MM.1S (cell line): ENCODE results near the gene OR2K2.

ENCODE experiments used
- DNase-seq: peaks from one replicate; pipeline ENCODE4 v3.0.0-alpha.2; 2015
- H2AFZ ChIP-seq: fragments of 300-600 bp; sonication (generic); 2 replicates; pipeline ENCODE4 v1.6.0; 2016; ENCODE audit warnings: antibody characterized with exemption, low read length
- H3F3A ChIP-seq: fragments of 300-600 bp; sonication (generic); 2 replicates; pipeline ENCODE4 v1.6.1; 2016; ENCODE audit warnings: mild to moderate bottlenecking, antibody characterized with exemption, low read length, moderate library complexity, mixed read lengths; ENCODE audit not compliant: insufficient read depth
- H3K27ac ChIP-seq: fragments of 300-600 bp; sonication (generic); 2 replicates; pipeline ENCODE4 v1.5.1; 2016; ENCODE audit warnings: mild to moderate bottlenecking, low read length
- H3K27me3 ChIP-seq: fragments of 300-600 bp; sonication (generic); replicated peaks from 2 replicates; pipeline ENCODE4 v1.6.0; 2016; ENCODE audit warnings: low read length; ENCODE audit not compliant: insufficient read depth
- H3K36me3 ChIP-seq: fragments of 300-600 bp; sonication (generic); replicated peaks from 2 replicates; pipeline ENCODE4 v1.6.1; 2016; ENCODE audit warnings: mild to moderate bottlenecking, low read length, mixed read lengths; ENCODE audit not compliant: insufficient read depth
- H3K4me1 ChIP-seq: fragments of 300-600 bp; sonication (generic); 2 replicates; pipeline ENCODE4 v1.6.1; 2016; ENCODE audit warnings: low read length, mixed read lengths
- H3K4me2 ChIP-seq: fragments of 300-600 bp; sonication (generic); 2 replicates; pipeline ENCODE4 v1.6.0; 2016; ENCODE audit warnings: low read depth, low read length
- H3K4me3 ChIP-seq: fragments of 300-600 bp; sonication (generic); 2 replicates; pipeline ENCODE4 v1.5.1; 2016; ENCODE audit warnings: low read length, mixed read lengths
- H3K79me2 ChIP-seq: fragments of 300-600 bp; sonication (generic); 2 replicates; pipeline ENCODE4 v1.6.1; 2016; ENCODE audit warnings: mixed run types, low read length, mixed read lengths
- H3K9ac ChIP-seq: fragments of 300-600 bp; sonication (generic); 2 replicates; pipeline ENCODE4 v1.6.1; 2016; ENCODE audit warnings: low read length, mixed read lengths
- H3K9me2 ChIP-seq: fragments of 300-600 bp; sonication (generic); replicated peaks from 2 replicates; pipeline ENCODE4 v1.6.1; 2016; ENCODE audit warnings: mild to moderate bottlenecking, low read length, mixed read lengths; ENCODE audit not compliant: insufficient read depth
- H3K9me3 ChIP-seq: fragments of 300-600 bp; sonication (generic); replicated peaks from 2 replicates; pipeline ENCODE4 v1.6.1; 2016; ENCODE audit warnings: mild to moderate bottlenecking, low read length, mixed read lengths; ENCODE audit not compliant: insufficient read depth
- H4K20me1 ChIP-seq: fragments of 300-600 bp; sonication (generic); 2 replicates; pipeline ENCODE4 v1.6.1; 2016; ENCODE audit warnings: mild to moderate bottlenecking, low read length, moderate library complexity, mixed read lengths; ENCODE audit not compliant: insufficient read depth
- CTCF ChIP-seq: fragments of 300-600 bp; sonication (generic); IDR thresholded peaks from 2 replicates; pipeline ENCODE4 v1.5.1; 2016; ENCODE audit warnings: antibody characterized with exemption, low read length, mixed read lengths
- EZH2 ChIP-seq: fragments of 300-600 bp; sonication (generic); optimal IDR thresholded peaks from 2 replicates; pipeline ENCODE3; 2017; ENCODE audit warnings: low read depth, mild to moderate bottlenecking, antibody characterized with exemption, low read length, mixed read lengths
- EZH2phosphoT487 ChIP-seq: fragments of 300-600 bp; sonication (generic); IDR thresholded peaks from 2 replicates; pipeline ENCODE4 v1.6.1; 2018; ENCODE audit warnings: antibody characterized with exemption, low read length

The OR2K2 gene

GRCh38 chr9:111297066-111297824, 32.8 kb downstream of the OR2K2 start:
- no peak overlapping the region for H3K4me2 ChIP-seq
- no peaks in the 10 kb centered on the region for H3F3A ChIP-seq
- TF ChIP-seq EZH2 (no peak), CTCF (no peak), EZH2phosphoT487 (no peak)
- no peaks in the 10 kb centered on the region for H3K36me3 ChIP-seq
- H3K79me2 ChIP-seq: no peaks in the 10 kb centered on the region
- no peak for DNase-seq
- H3K4me3 ChIP-seq: no peak overlapping the region
- H3K9me2 ChIP-seq: no peaks in the 10 kb centered on the region
- H3K27me3 ChIP-seq: no peaks in the 10 kb centered on the region
- no peaks in the 10 kb centered on the region for H4K20me1 ChIP-seq
- no peaks in the 10 kb centered on the region for H3K4me1 ChIP-seq
- H3K9ac ChIP-seq: no peak overlapping the region
- H2AFZ ChIP-seq: no peak overlapping the region
- no peak overlapping the region for H3K27ac ChIP-seq
- H3K9me3 ChIP-seq: no peaks in the 10 kb centered on the region

- H3K27ac ChIP-seq: no peak overlapping the region
- no peaks in the 10 kb centered on the region for H3K27me3 ChIP-seq
- H3K9ac ChIP-seq: no peak overlapping the region
- H3K4me2 ChIP-seq: no peak overlapping the region
- no peaks in the 10 kb centered on the region for H3K36me3 ChIP-seq
- TF ChIP-seq EZH2 (no peak), CTCF (no peak), EZH2phosphoT487 (no peak)
- H2AFZ ChIP-seq: no peak overlapping the region
- no peak for DNase-seq
- H3K79me2 ChIP-seq: no peaks in the 10 kb centered on the region
- no peaks in the 10 kb centered on the region for H3K9me3 ChIP-seq
- H3K4me1 ChIP-seq: no peaks in the 10 kb centered on the region
- H4K20me1 ChIP-seq: no peaks in the 10 kb centered on the region
- no peaks in the 10 kb centered on the region for H3K9me2 ChIP-seq
- H3F3A ChIP-seq: no peaks in the 10 kb centered on the region
- H3K4me3 ChIP-seq: no peak overlapping the region
These were observed 35.2 kb downstream of the OR2K2 start for GRCh38 chr9:111294691-111295451.

GRCh38 chr9:111287127-111287526, 42.9 kb downstream of the OR2K2 start:
- Histone ChIP-seq H4K20me1 (no peaks in the 10 kb centered on the region), H3K27ac (no peak overlapping the region)

More at GRCh38 chr9:111287127-111287526, 42.9 kb downstream of the OR2K2 start:
- H3K9ac ChIP-seq: no peak overlapping the region
- no peak overlapping the region for H3K4me3 ChIP-seq
- no peak for DNase-seq
- no peak for TF ChIP-seq CTCF
- no peak for TF ChIP-seq EZH2
- TF ChIP-seq EZH2phosphoT487: no peak
- H3K9me2 ChIP-seq: no peaks in the 10 kb centered on the region
- no peak overlapping the region for H3K4me2 ChIP-seq
- no peaks in the 10 kb centered on the region for H3F3A ChIP-seq
- H2AFZ ChIP-seq: no peak overlapping the region
- no peaks in the 10 kb centered on the region for H3K79me2 ChIP-seq
- H3K36me3 ChIP-seq: no peaks in the 10 kb centered on the region
- H3K27me3 ChIP-seq: no peaks in the 10 kb centered on the region
- H3K9me3 ChIP-seq: no peaks in the 10 kb centered on the region
- H3K4me1 ChIP-seq: no peaks in the 10 kb centered on the region
